ENCODE measurements around the gene ZNF423.

The ZNF423 gene

DNA sequence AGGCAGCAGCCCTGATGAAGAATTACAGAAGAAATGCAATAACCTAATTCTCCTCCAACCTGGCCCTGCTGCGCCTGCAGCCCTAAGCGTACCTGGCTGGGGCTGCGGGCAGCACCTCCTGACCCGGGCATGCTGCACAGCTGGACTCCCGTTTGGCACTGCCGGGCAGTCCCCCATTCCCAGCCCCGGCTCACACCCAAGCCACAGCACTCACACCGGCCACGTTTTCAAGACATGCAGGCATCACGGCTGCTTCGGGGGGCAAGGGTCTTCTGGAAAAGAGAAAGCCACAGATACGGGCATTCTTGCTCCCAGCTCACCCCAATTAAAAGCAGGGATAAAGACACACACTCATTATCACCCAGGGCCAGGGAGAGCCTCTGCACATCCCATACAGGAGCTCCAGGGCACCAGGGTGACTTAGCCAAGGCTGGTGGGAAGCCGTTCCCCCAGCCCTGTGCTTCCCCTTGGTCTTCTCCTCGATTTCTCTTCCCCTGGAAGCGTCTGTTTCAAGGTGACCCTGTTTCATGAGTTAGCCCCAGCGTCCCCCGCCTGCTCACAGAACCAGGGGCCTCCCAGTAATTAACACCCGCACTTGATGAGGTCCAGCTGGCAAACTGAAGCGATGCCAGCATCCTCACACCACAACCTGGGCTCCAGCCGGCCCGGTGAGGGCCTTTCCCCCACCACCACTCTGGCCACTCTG, 265.6 kb downstream of the ZNF423 start:
- no peak overlapping the region for H3K9ac ChIP-seq (ENCODE audit: low read length)
- no peaks in the 10 kb centered on the region for H3K36me3 ChIP-seq (ENCODE audit: control insufficient read depth, insufficient read depth, low read length, severe bottlenecking)
- peaks cover 5% of the 10 kb centered on the region for H3K4me1 ChIP-seq (ENCODE audit: control insufficient read depth, insufficient read depth, low read length)
- H3K9me3 ChIP-seq (ENCODE audit: control insufficient read depth, low read length), result no peaks in the 10 kb centered on the region
- no peaks in the 10 kb centered on the region for H3K27me3 ChIP-seq (replicated peaks; ENCODE audit: control insufficient read depth, insufficient read depth, low read length)
- no peak overlapping the region for H3K4me3 ChIP-seq (ENCODE audit: low read length)
- no peak for DNase-seq (ENCODE audit: low read depth)

DNA sequence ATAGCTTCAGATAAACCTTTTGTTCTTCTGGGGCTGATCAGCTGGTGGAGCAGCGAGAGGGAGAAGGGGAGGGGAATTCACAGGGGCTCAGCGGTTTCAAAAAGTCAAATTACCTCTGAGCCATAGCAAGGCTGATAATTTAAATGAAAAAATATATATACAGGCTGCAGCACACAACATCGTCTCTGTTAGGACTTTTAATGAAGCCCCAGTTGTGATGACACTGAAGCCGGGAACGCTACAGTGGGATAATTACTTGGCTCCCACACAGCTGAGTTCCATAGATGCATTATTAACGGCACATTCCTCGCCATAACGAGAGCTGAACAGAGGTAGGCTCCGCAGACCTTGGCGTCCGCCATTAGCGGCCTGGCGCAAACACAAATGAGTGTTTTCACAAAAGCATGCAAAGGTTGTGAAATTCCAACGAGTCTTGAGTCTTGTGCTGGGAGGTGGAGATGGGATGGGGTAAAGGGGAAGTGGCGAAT, 266.3 kb downstream of the ZNF423 start:
- no peak overlapping the region for H3K9ac ChIP-seq (ENCODE audit: low read length)
- H3K4me1 ChIP-seq (ENCODE audit: control insufficient read depth, insufficient read depth, low read length), result peaks cover 5% of the 10 kb centered on the region
- no peak overlapping the region for H3K4me3 ChIP-seq (ENCODE audit: low read length)
- no peaks in the 10 kb centered on the region for H3K36me3 ChIP-seq (ENCODE audit: control insufficient read depth, insufficient read depth, low read length, severe bottlenecking)
- H3K27me3 ChIP-seq (replicated peaks; ENCODE audit: control insufficient read depth, insufficient read depth, low read length), result no peaks in the 10 kb centered on the region
- DNase-seq (ENCODE audit: low read depth), result no peak
- H3K9me3 ChIP-seq (ENCODE audit: control insufficient read depth, low read length), result no peaks in the 10 kb centered on the region

DNA sequence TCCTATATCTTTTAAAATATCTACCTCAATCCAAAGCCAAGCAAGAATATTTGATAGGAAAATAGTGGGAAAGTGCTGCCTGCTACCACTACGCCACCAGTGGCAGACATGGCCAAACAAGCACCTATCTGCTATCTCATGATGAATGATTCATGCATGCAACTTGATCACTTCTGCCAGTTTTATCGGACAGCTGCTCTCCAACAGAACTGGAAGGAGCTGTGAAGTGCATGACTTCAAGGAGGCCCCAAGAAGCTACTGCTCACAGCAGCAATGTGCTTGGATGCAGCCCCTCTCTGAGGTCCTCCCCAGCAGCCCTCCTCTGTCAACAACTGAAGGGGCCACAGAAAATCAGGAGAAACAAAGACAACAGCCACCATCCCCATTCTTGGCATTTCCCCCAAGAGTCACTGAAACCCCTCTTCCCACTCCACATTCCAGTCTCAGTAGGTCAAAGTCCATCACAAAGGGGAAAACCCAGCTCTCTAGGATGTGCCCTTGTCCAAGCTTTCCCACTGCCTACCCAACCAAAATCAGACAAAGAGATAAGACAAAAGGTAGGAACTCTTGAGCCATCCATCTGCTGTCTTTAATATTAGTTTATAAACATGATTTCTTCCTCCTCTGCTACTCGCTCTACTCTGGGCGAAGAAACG, 267.1 kb downstream of the ZNF423 start:
- Histone ChIP-seq H3K27me3 (replicated peaks; ENCODE audit: control insufficient read depth, insufficient read depth, low read length) (no peaks in the 10 kb centered on the region), H3K36me3 (ENCODE audit: control insufficient read depth, insufficient read depth, low read length, severe bottlenecking) (no peaks in the 10 kb centered on the region), H3K9ac (ENCODE audit: low read length) (no peak overlapping the region), H3K4me1 (ENCODE audit: control insufficient read depth, insufficient read depth, low read length) (peaks cover 5% of the 10 kb centered on the region), H3K4me3 (ENCODE audit: low read length) (no peak overlapping the region), H3K9me3 (ENCODE audit: control insufficient read depth, low read length) (no peaks in the 10 kb centered on the region)
- no peak for DNase-seq (ENCODE audit: low read depth)

DNA sequence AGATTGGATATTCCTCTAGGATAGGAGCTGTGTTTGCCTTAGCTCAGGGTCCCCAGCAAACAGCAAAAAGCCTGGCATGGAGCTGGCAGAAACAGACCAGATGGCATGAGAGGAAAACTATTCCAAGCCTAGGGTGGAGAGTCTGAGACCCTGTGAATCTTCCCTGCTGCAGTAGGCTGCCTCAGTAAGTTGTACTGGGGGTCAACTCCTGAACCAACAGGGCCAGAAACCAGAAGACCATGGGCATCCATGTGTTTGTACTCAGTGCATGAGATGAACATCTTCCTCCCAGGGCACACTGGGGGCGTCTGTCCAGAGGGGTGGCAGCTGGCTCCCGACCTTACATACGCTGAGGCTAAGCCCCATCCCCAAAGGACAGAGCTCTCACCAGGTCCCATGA, 267.9 kb downstream of the ZNF423 start:
- no peak for DNase-seq (ENCODE audit: low read depth)
- H3K27me3 ChIP-seq (replicated peaks; ENCODE audit: control insufficient read depth, insufficient read depth, low read length), result no peaks in the 10 kb centered on the region
- H3K4me3 ChIP-seq (ENCODE audit: low read length), result no peak overlapping the region
- H3K36me3 ChIP-seq (ENCODE audit: control insufficient read depth, insufficient read depth, low read length, severe bottlenecking), result no peaks in the 10 kb centered on the region
- peaks cover 5% of the 10 kb centered on the region for H3K4me1 ChIP-seq (ENCODE audit: control insufficient read depth, insufficient read depth, low read length)
- H3K9ac ChIP-seq (ENCODE audit: low read length), result no peak overlapping the region
- H3K9me3 ChIP-seq (ENCODE audit: control insufficient read depth, low read length), result no peaks in the 10 kb centered on the region

DNA sequence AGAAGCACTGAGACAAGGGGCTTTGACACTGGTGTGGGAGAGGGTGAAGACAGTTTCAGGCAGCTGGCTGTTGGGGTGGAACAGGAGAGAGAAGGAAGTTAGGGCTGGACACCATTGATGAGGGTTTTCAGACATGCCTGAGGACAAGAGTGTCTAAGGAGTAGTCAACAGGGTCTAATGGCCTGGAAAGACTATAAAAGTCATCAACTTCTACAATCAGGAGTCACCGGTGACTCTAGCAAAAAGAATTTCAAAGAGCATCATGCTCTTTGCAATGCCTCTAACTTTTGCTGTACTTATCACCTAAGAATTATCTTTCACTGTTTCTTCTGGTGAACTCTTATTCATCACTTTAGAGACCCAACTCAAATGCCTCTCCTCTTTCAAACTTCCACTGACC, 268.4 kb downstream of the ZNF423 start:
- Histone ChIP-seq H3K36me3 (ENCODE audit: control insufficient read depth, insufficient read depth, low read length, severe bottlenecking) (no peaks in the 10 kb centered on the region), H3K4me3 (ENCODE audit: low read length) (no peak overlapping the region), H3K4me1 (ENCODE audit: control insufficient read depth, insufficient read depth, low read length) (peaks cover 5% of the 10 kb centered on the region), H3K9ac (ENCODE audit: low read length) (no peak overlapping the region), H3K27me3 (replicated peaks; ENCODE audit: control insufficient read depth, insufficient read depth, low read length) (no peaks in the 10 kb centered on the region), H3K9me3 (ENCODE audit: control insufficient read depth, low read length) (no peaks in the 10 kb centered on the region)
- DNase-seq (ENCODE audit: low read depth), result no peak

DNA sequence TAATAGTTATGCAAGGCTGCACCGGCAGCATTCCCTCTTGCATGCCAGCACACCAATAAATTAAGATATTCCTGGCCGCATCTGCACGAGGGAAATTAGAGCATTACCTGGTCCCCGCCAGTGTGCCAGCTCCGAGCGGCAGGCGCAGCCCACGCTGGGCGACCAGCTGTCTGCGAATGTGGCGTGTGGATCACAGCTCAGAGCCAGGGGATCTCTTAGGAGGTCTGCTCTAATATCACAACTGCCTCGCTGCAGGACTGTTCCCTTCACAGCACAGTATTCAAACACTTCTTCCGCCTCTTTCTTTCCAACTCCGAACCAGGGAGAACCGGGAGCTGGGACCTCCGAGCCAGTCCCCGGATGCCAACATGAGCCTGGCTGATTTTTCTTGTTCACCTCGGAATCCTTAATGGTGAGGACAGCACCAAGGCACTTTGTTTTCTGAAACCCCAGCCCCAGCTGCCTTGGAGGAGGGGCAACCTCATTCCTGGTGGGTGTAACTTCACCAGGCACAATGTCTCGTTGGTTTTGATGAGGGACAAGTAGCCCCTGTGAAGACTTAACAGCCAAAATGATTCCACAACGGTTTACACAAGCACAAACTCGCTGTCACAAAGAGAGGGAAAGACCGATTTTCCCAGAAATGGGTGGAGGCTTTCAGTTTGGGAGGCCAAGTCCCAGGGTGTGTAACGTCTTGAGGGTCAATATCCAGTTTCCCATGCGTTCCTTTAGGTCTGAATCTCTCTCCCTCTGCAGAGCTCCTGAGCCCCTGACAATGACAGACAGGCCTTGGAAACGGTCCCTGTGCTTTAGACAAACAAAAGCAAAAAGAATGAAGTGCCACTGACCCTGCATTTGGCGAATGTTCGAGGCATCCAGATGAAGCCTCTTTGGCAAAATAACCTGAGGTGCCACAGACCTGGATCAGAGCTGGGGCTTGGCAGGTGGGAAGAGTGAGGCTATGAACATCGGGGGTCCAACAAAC, 269.2 kb downstream of the ZNF423 start:
- Histone ChIP-seq H3K27me3 (replicated peaks; ENCODE audit: control insufficient read depth, insufficient read depth, low read length) (no peaks in the 10 kb centered on the region), H3K9ac (ENCODE audit: low read length) (no peak overlapping the region), H3K4me3 (ENCODE audit: low read length) (peak overlapping the region; percentile 35), H3K9me3 (ENCODE audit: control insufficient read depth, low read length) (no peaks in the 10 kb centered on the region), H3K36me3 (ENCODE audit: control insufficient read depth, insufficient read depth, low read length, severe bottlenecking) (no peaks in the 10 kb centered on the region), H3K4me1 (ENCODE audit: control insufficient read depth, insufficient read depth, low read length) (peaks cover 8% of the 10 kb centered on the region)
- no peak for DNase-seq (ENCODE audit: low read depth)

DNA sequence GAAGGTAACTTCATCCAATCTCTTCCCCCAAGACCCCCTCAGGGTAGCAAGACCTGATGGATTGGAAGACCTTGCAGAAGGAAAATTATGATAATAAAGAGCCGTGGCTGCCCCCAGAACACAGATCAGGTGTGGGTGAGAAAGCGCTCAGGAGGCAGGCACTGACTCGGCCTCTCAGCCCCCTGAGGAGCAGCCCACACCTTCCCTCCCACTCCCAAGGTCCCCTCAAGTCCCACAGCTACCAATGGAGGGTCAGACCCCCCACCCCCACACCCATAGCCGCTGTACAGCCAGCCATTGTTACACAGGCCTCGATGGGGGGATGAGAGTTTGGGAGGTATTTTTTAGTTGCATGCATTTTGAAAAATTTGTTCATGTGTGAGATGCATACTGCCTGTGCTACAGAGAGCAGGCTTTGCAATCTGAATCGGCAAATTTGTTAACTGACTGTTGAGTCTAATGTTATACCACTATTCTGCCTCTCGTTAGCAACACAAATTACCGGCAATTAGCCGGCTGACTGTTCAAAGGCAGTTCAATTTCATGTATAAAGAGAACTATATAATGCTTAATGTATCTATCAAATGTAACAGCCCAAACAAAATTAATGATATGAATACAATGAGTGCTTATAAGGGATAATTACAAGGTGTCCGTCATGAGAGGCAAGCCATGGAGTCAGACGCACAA, 270.6 kb downstream of the ZNF423 start:
- H3K27me3 ChIP-seq (replicated peaks; ENCODE audit: control insufficient read depth, insufficient read depth, low read length), result no peaks in the 10 kb centered on the region
- no peaks in the 10 kb centered on the region for H3K36me3 ChIP-seq (ENCODE audit: control insufficient read depth, insufficient read depth, low read length, severe bottlenecking)
- DNase-seq (ENCODE audit: low read depth), result no peak
- no peak overlapping the region for H3K4me3 ChIP-seq (ENCODE audit: low read length)
- H3K9me3 ChIP-seq (ENCODE audit: control insufficient read depth, low read length), result no peaks in the 10 kb centered on the region
- no peak overlapping the region for H3K9ac ChIP-seq (ENCODE audit: low read length)
- peaks cover 17% of the 10 kb centered on the region for H3K4me1 ChIP-seq (ENCODE audit: control insufficient read depth, insufficient read depth, low read length)

DNA sequence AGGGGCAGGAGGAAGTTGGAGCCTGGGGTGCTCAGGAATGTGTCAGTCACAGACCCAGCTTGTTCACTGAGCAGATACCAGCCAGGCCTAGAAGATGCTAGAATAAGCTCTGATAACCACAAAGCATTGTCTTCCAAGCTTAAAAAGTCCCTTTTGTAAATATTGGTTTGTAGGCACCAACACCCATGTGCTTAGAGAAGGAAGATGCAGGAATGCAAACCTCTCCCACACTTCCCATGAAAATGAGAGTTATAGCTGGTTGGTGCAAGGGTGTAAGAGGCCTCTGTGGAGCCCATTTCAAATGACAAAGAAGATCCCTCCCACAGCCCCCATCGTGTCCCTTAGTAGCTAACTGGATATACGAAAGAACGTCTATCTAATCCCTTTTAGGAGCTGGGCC, 272.0 kb downstream of the ZNF423 start:
- Histone ChIP-seq H3K9me3 (ENCODE audit: control insufficient read depth, low read length) (no peaks in the 10 kb centered on the region), H3K4me1 (ENCODE audit: control insufficient read depth, insufficient read depth, low read length) (peaks cover 17% of the 10 kb centered on the region), H3K36me3 (ENCODE audit: control insufficient read depth, insufficient read depth, low read length, severe bottlenecking) (no peaks in the 10 kb centered on the region), H3K27me3 (replicated peaks; ENCODE audit: control insufficient read depth, insufficient read depth, low read length) (no peaks in the 10 kb centered on the region), H3K9ac (ENCODE audit: low read length) (no peak overlapping the region), H3K4me3 (ENCODE audit: low read length) (no peak overlapping the region)
- no peak for DNase-seq (ENCODE audit: low read depth)

DNA sequence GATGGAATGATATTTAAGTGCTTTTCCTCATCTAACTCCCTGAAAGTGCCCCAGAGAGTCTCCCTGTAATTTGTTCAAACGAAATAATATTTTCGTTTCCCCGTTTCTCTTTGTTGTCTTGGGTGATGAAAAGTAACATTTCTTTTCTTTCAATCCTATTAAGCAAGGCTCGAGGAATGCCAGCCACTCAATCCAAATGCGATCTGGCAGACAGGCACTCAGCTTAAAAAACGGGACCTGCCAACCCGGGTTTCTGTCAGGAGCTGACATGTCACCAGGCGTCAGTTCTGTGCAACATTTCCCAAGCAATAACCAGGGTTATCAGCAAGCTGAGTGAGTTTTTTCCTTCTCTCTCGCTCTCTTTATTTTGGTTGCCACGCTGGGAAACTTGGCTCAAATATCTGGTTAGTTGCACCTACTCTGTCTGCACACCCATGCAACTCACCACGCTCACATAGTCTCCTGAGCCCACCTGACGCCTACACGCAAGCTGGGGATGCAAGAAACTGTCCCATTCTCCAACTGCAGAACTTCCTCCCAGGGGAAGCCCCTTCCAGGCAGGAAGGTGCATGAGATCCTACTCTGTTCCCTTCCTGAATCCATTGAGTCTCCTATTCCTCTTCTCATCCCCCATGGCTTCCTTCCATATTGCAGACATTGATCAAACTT, 274.1 kb downstream of the ZNF423 start:
- Histone ChIP-seq H3K4me3 (ENCODE audit: low read length) (no peak overlapping the region), H3K27me3 (replicated peaks; ENCODE audit: control insufficient read depth, insufficient read depth, low read length) (no peaks in the 10 kb centered on the region), H3K4me1 (ENCODE audit: control insufficient read depth, insufficient read depth, low read length) (peaks cover 14% of the 10 kb centered on the region), H3K9me3 (ENCODE audit: control insufficient read depth, low read length) (no peaks in the 10 kb centered on the region), H3K36me3 (ENCODE audit: control insufficient read depth, insufficient read depth, low read length, severe bottlenecking) (no peaks in the 10 kb centered on the region), H3K9ac (ENCODE audit: low read length) (no peak overlapping the region)
- DNase-seq (ENCODE audit: low read depth), result no peak

DNA sequence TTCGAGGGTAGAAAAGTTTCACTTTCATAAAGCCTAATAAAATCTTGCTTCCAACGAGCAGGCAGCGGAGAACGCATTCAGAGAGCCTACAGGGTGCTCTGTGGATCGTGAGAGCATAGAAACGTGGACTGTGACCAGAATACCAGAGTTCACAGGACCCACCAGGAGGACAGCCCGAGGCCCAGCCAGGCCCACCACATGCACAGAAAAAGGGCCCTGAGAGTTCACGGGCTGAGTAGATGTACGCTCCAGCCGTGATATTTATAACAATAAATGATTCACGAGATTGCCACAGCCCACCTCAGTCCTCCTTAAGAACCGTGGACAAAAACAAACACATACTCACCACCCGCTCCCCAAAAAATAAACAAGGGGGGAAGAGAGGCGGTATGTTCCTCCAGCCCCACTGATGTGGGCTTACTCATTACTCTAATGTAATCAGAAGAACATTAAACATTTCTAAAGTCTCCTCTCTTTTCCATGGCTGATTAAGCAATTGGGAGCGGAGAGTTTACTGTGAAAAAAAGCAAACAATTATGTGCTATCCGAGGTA, 275.1 kb downstream of the ZNF423 start:
- Histone ChIP-seq H3K9me3 (ENCODE audit: control insufficient read depth, low read length) (no peaks in the 10 kb centered on the region), H3K36me3 (ENCODE audit: control insufficient read depth, insufficient read depth, low read length, severe bottlenecking) (no peaks in the 10 kb centered on the region)

More for the DNA sequence above, 275.1 kb downstream of the ZNF423 start:
- H3K27me3 ChIP-seq (replicated peaks; ENCODE audit: control insufficient read depth, insufficient read depth, low read length), result no peaks in the 10 kb centered on the region
- H3K4me1 ChIP-seq (ENCODE audit: control insufficient read depth, insufficient read depth, low read length), result peaks cover 12% of the 10 kb centered on the region
- H3K4me3 ChIP-seq (ENCODE audit: low read length), result peak overlapping the region; percentile 60
- H3K9ac ChIP-seq (ENCODE audit: low read length), result peak overlapping the region; percentile 72
- DNase-seq (ENCODE audit: low read depth), result peak; percentile 15
